HG02588 (cell line): Measurements from ENCODE around the gene XYLT1.

Source experiments
- ATAC-seq: cut with Tn5 transposase; IDR thresholded peaks from one replicate; pipeline ENCODE4 v1.9.1; 2021; ENCODE audit warnings: mild to moderate bottlenecking, moderate library complexity; ENCODE audit not compliant: unreplicated experiment

Gene XYLT1

GRCh38 chr16:17238285-17239028 lies 232.3 kb downstream of the XYLT1 start:
- no peak for ATAC-seq

- no peak for ATAC-seq
These were observed 233.3 kb downstream of the XYLT1 start for GRCh38 chr16:17237350-17237944.

GRCh38 chr16:17235147-17235815 lies 235.5 kb downstream of the XYLT1 start:
- ATAC-seq = no peak

GRCh38 chr16:17233318-17234002 lies 237.3 kb downstream of the XYLT1 start:
- ATAC-seq = no peak

- no peak for ATAC-seq
These were observed 238.3 kb downstream of the XYLT1 start for GRCh38 chr16:17232487-17232886.

GRCh38 chr16:17231972-17232371 lies 238.8 kb downstream of the XYLT1 start:
- no peak for ATAC-seq

- no peak for ATAC-seq
These were observed 239.7 kb downstream of the XYLT1 start for GRCh38 chr16:17230932-17231581.

- ATAC-seq = no peak
These were observed 241.0 kb downstream of the XYLT1 start for GRCh38 chr16:17229766-17230165.

GRCh38 chr16:17229131-17229530 lies 241.6 kb downstream of the XYLT1 start:
- ATAC-seq = no peak

GRCh38 chr16:17228708-17229055 lies 242.1 kb downstream of the XYLT1 start:
- ATAC-seq = no peak

- ATAC-seq = no peak
These were observed 242.6 kb downstream of the XYLT1 start for GRCh38 chr16:17228048-17228707.

GRCh38 chr16:17227278-17227677 lies 243.5 kb downstream of the XYLT1 start:
- no peak for ATAC-seq

GRCh38 chr16:17225541-17225940 lies 245.2 kb downstream of the XYLT1 start:
- no peak for ATAC-seq

- ATAC-seq = no peak
These were observed 245.9 kb downstream of the XYLT1 start for GRCh38 chr16:17224879-17225281.

GRCh38 chr16:17224350-17224749 lies 246.4 kb downstream of the XYLT1 start:
- no peak for ATAC-seq

- no peak for ATAC-seq
These were observed 247.2 kb downstream of the XYLT1 start for GRCh38 chr16:17223576-17223975.

GRCh38 chr16:17222871-17223401 lies 247.8 kb downstream of the XYLT1 start:
- no peak for ATAC-seq

- no peak for ATAC-seq
These were observed 250.8 kb downstream of the XYLT1 start for GRCh38 chr16:17219991-17220390.

- ATAC-seq = no peak
These were observed 254.8 kb downstream of the XYLT1 start for GRCh38 chr16:17215936-17216335.

- ATAC-seq = no peak
These were observed 255.5 kb downstream of the XYLT1 start for GRCh38 chr16:17215306-17215705.
